Smooth muscle cell (in vitro differentiated cells): Measurements from ENCODE around the gene MEF2A. TPM values are rescaled to one million over a fixed set of nuclear protein-coding genes. Genes with fewer than 3 reads are reported as not detected.

Experiments used
- DNase-seq: peaks from one replicate; lab custom pipeline; 2025; ENCODE audit not compliant: unreplicated experiment; lab: John Stamatoyannopoulos, UW
- H2AFZ ChIP-seq: fragments of 200-600 bp; sonication (generic); 2 replicates; pipeline ENCODE4 v1.6.0; 2016; ENCODE audit warnings: antibody characterized with exemption, low read depth, mild to moderate bottlenecking
- H3F3A ChIP-seq: fragments of 200-600 bp; sonication (generic); 2 replicates; pipeline ENCODE4 v1.6.0; 2017; ENCODE audit warnings: antibody characterized with exemption, low read depth
- H3K27ac ChIP-seq: fragments of 200-600 bp; sonication (generic); 2 replicates; pipeline ENCODE4 v1.5.1; 2016; ENCODE audit warnings: low read depth, mild to moderate bottlenecking
- H3K27me3 ChIP-seq: fragments of 200-600 bp; sonication (generic); 2 replicates; pipeline ENCODE4 v1.6.1; 2016; ENCODE audit warnings: low read depth, mild to moderate bottlenecking
- H3K36me3 ChIP-seq: fragments of 200-600 bp; sonication (generic); 2 replicates; pipeline ENCODE4 v1.5.1; 2016; ENCODE audit warnings: low read depth
- H3K4me1 ChIP-seq: fragments of 200-600 bp; sonication (generic); 2 replicates; pipeline ENCODE4 v1.5.1; 2016; ENCODE audit warnings: low read depth
- H3K4me2 ChIP-seq: fragments of 200-600 bp; sonication (generic); 2 replicates; pipeline ENCODE4 v1.6.0; 2016; ENCODE audit warnings: mild to moderate bottlenecking
- H3K4me3 ChIP-seq: fragments of 200-600 bp; sonication (generic); 2 replicates; pipeline ENCODE4 v1.5.1; 2016; ENCODE audit warnings: mild to moderate bottlenecking
- H3K79me2 ChIP-seq: fragments of 200-600 bp; sonication (generic); 2 replicates; pipeline ENCODE4 v1.6.0; 2016; ENCODE audit warnings: low read depth, mild to moderate bottlenecking
- H3K9ac ChIP-seq: fragments of 200-600 bp; sonication (generic); 2 replicates; pipeline ENCODE4 v1.6.0; 2016; ENCODE audit warnings: low read depth
- H3K9me3 ChIP-seq: fragments of 200-600 bp; sonication (generic); replicated peaks from 2 replicates; pipeline ENCODE4 v1.5.1; 2016; ENCODE audit warnings: low read depth
- H4K20me1 ChIP-seq: fragments of 200-600 bp; sonication (generic); 2 replicates; pipeline ENCODE4 v1.6.0; 2016; ENCODE audit warnings: low read depth
- CTCF ChIP-seq: fragments of 200-600 bp; sonication (generic); IDR thresholded peaks from 2 replicates; pipeline ENCODE4 v1.5.1; 2017; ENCODE audit warnings: borderline replicate concordance, mild to moderate bottlenecking, antibody characterized with exemption; ENCODE audit not compliant: insufficient read depth, poor library complexity, severe bottlenecking
- whole genome bisulfite sequencing: methylation state at CpG from one replicate; pipeline ENCODE4 v1.1.7; 2016; ENCODE audit warnings: low lambda C conversion rate; 5-methylcytosine and 5-hydroxymethylcytosine counted together
- polyA plus RNA-seq: library from polyadenylated mRNA; unstranded; fragments of >200 nt; fragmentation: Nextera tagmentation; extraction: Ambion mirVana; gene quantifications from 2 replicates; pipeline ENCODE4 v1.2.1, GENCODE V29; 2016
- total RNA-seq: library from RNA; depleted of rRNA; stranded (reverse); fragments of >200 nt; gene quantifications from 2 replicates; pipeline ENCODE4 v1.2.3, GENCODE V29; 2014

The MEF2A gene
- total and polyA plus RNA-seq, 2 experiments from 2014 or later: 12.3 to 75.8 TPM

GRCh38 chr15:99620178-99620577 lies 54.4 kb downstream of the MEF2A start:
- Histone ChIP-seq H3K36me3 (peaks cover 8% of the 10 kb centered on the region), H3K27me3 (no peaks in the 10 kb centered on the region), H3F3A (peaks cover 5% of the 10 kb centered on the region), H4K20me1 (peaks cover 72% of the 10 kb centered on the region), H3K9ac (no peak overlapping the region), H3K27ac (no peak overlapping the region), H3K4me2 (no peak overlapping the region), H3K4me1 (peaks cover 10% of the 10 kb centered on the region), H3K4me3 (no peak overlapping the region), H2AFZ (no peak overlapping the region), H3K79me2 (peaks cover 98% of the 10 kb centered on the region), H3K9me3 (no peaks in the 10 kb centered on the region)
- TF ChIP-seq CTCF: no peak
- 92% methylated on average over 6 of the region's 6 CpGs for WGBS
- DNase-seq: no peak

- no peak for TF ChIP-seq CTCF
- H3K4me2 ChIP-seq: no peak overlapping the region
- no peak overlapping the region for H3K4me3 ChIP-seq
- no peak overlapping the region for H3K27ac ChIP-seq
- peaks cover 98% of the 10 kb centered on the region for H3K79me2 ChIP-seq
- no peak overlapping the region for H2AFZ ChIP-seq
- no peaks in the 10 kb centered on the region for H3K27me3 ChIP-seq
- H3F3A ChIP-seq: peaks cover 5% of the 10 kb centered on the region
- no peak for DNase-seq
- H3K9me3 ChIP-seq: no peaks in the 10 kb centered on the region
- H4K20me1 ChIP-seq: peaks cover 69% of the 10 kb centered on the region
- no peak overlapping the region for H3K9ac ChIP-seq
- H3K36me3 ChIP-seq: peaks cover 10% of the 10 kb centered on the region
- H3K4me1 ChIP-seq: peaks cover 10% of the 10 kb centered on the region
Observed at GRCh38 chr15:99621767-99622166, 56.0 kb downstream of the MEF2A start.

- no peak for TF ChIP-seq CTCF
- Histone ChIP-seq H4K20me1 (peaks cover 66% of the 10 kb centered on the region), H3K9ac (no peak overlapping the region), H3K27ac (no peak overlapping the region), H3K9me3 (no peaks in the 10 kb centered on the region), H3K36me3 (peaks cover 10% of the 10 kb centered on the region), H3K4me2 (no peak overlapping the region), H3K4me1 (peaks cover 7% of the 10 kb centered on the region), H2AFZ (no peak overlapping the region), H3K27me3 (no peaks in the 10 kb centered on the region), H3F3A (no peaks in the 10 kb centered on the region), H3K4me3 (no peak overlapping the region), H3K79me2 (peaks cover 91% of the 10 kb centered on the region)
- no peak for DNase-seq
Observed at GRCh38 chr15:99628374-99629001, 62.7 kb downstream of the MEF2A start.

GRCh38 chr15:99630607-99631131 lies 64.9 kb downstream of the MEF2A start:
- Histone ChIP-seq H2AFZ (no peak overlapping the region), H3K4me1 (peaks cover 7% of the 10 kb centered on the region), H3K27me3 (no peaks in the 10 kb centered on the region), H3K36me3 (no peaks in the 10 kb centered on the region), H3K27ac (no peak overlapping the region), H3K79me2 (peaks cover 84% of the 10 kb centered on the region), H3F3A (no peaks in the 10 kb centered on the region), H4K20me1 (peaks cover 61% of the 10 kb centered on the region), H3K4me2 (no peak overlapping the region), H3K4me3 (no peak overlapping the region), H3K9me3 (no peaks in the 10 kb centered on the region), H3K9ac (no peak overlapping the region)
- TF ChIP-seq CTCF: no peak
- WGBS: 93% methylated on average over 7 of the region's 7 CpGs
- DNase-seq: no peak
